Measurements from ENCODE around the gene HMGXB3. TPM values are rescaled to one million over a fixed set of nuclear protein-coding genes. Genes with fewer than 3 reads are reported as not detected.
"Not testable (repeated sequence)": the region's sequence is repeated elsewhere in the genome, so short reads cannot be mapped to it uniquely, and the experiment has no call there.

Gene HMGXB3
- polyA plus RNA-seq, 10 donors: 13.2 to 30.9 (median 19.6) TPM

- no peak for DNase-seq
Measured at GRCh38 chr5:150082889-150083288, 82.3 kb downstream of the HMGXB3 start.

GRCh38 chr5:150084754-150085153 lies 84.2 kb downstream of the HMGXB3 start:
- not testable (repeated sequence) for DNase-seq

GRCh38 chr5:150085191-150085912 lies 84.8 kb downstream of the HMGXB3 start:
- no peak for DNase-seq

- DNase-seq: no peak
Measured at GRCh38 chr5:150085950-150086715, 85.6 kb downstream of the HMGXB3 start, which contains the start of gene CSF1R. Gene CSF1R (minus strand): TSS chr5:150086554. CDS start chr5:150086427, 127 bp downstream.

- no peak for DNase-seq
Measured at GRCh38 chr5:150092159-150092787, 91.7 kb downstream of the HMGXB3 start.

GRCh38 chr5:150097152-150097551 lies 96.6 kb downstream of the HMGXB3 start:
- DNase-seq: no peak

GRCh38 chr5:150101023-150101422 lies 100.5 kb downstream of the HMGXB3 start:
- DNase-seq: no peak

Other genes with a start within 250 kb of the HMGXB3 start
- gene PDE6A, start 55.9 kb upstream of the HMGXB3 start, polyA plus RNA-seq (ENCODE audit: insufficient read length in 10 of 10): under 1 TPM; 0.03 to 0.12 (median 0.06) TPM
- gene SLC26A2, start 40.0 kb upstream of the HMGXB3 start, polyA plus RNA-seq (ENCODE audit: insufficient read length in 10 of 10): 10 to 100 TPM in 9 of 10 donors, 1 to 10 TPM in 1; 9.4 to 13.1 (median 11.3) TPM
- 1 to 10 TPM; 1.8 to 3.2 (median 2.5) TPM for gene TIGD6, start 85 bp upstream of the HMGXB3 start, polyA plus RNA-seq (ENCODE audit: insufficient read length in 10 of 10)
- 10 to 100 TPM; 23.4 to 36.4 (median 27.8) TPM for gene CSF1R, start 85.8 kb downstream of the HMGXB3 start, polyA plus RNA-seq (ENCODE audit: insufficient read length in 10 of 10)
- 100 to 1,000 TPM in 9 of 10 donors, 10 to 100 TPM in 1; 89.2 to 173 (median 143) TPM for gene PDGFRB, start 155.1 kb downstream of the HMGXB3 start, polyA plus RNA-seq (ENCODE audit: insufficient read length in 10 of 10)
- under 1 TPM in 7 of 10 donors, not detected in 3; 0.13 to 0.63 (median 0.24) TPM for gene CDX1, start 166.0 kb downstream of the HMGXB3 start, polyA plus RNA-seq (ENCODE audit: insufficient read length in 10 of 10)
- 1 to 10 TPM in 1 of 10 donors, under 1 TPM in 9; 0.15 to 1.7 (median 0.41) TPM for gene SLC6A7, start 189.3 kb downstream of the HMGXB3 start, polyA plus RNA-seq (ENCODE audit: insufficient read length in 10 of 10)

Data from muscle of back (tissue), 11 donors.